Brain microvascular endothelial cell (primary cell): ENCODE data around the gene RCOR2.
A peak's percentile ranks its signal among the peaks of the same experiment; 100 is the strongest.
"Not testable (repeated sequence)": the region's sequence is repeated elsewhere in the genome, so short reads cannot be mapped to it uniquely, and the experiment has no call there.

Experiments used
- DNase-seq: peaks from one replicate; pipeline ENCODE4 v3.0.0-alpha.2; 2020
- H3K27ac ChIP-seq: fragments of 250-450 bp; sonication (Bioruptor Pico); 2 replicates; pipeline ENCODE4 v1.5.1; 2020; ENCODE audit warnings: mild to moderate bottlenecking, moderate library complexity
- H3K27me3 ChIP-seq: fragments of 250-450 bp; sonication (Bioruptor Pico); replicated peaks from 2 replicates; pipeline ENCODE4 v1.5.1; 2020; ENCODE audit warnings: mild to moderate bottlenecking
- H3K36me3 ChIP-seq: fragments of 250-450 bp; sonication (Bioruptor Pico); replicated peaks from 2 replicates; pipeline ENCODE4 v1.5.1; 2020; ENCODE audit warnings: mild to moderate bottlenecking
- H3K4me3 ChIP-seq: 2 replicates; pipeline ENCODE4 v1.5.1; 2011; ENCODE audit warnings: low read depth, mild to moderate bottlenecking, control low read depth, low read length, moderate library complexity
- CTCF ChIP-seq: IDR thresholded peaks from 2 replicates; pipeline ENCODE4 v1.5.1; 2011; ENCODE audit warnings: low read depth, mild to moderate bottlenecking, moderate library complexity, low read length, control low read depth, inconsistent platforms; ENCODE audit errors: missing control alignments
- in situ Hi-C: cut with HindIII; loops from 2 replicates; pipeline ENCODE4 v1.10.0; 2017; ENCODE audit warnings: low sequenced_read_pairs, low pct_ligation_motif_present

The RCOR2 gene

GRCh38 chr11:63866211-63866610, 50.8 kb downstream of the RCOR2 start:
- DNase-seq: peak; percentile 20
- H3K27ac ChIP-seq: no peak overlapping the region
- H3K36me3 ChIP-seq: no peaks in the 10 kb centered on the region
- H3K4me3 ChIP-seq: no peak overlapping the region
- no peak for TF ChIP-seq CTCF
- in situ Hi-C loops: no loop called here
- H3K27me3 ChIP-seq: no peaks in the 10 kb centered on the region

GRCh38 chr11:63863620-63864019, 53.3 kb downstream of the RCOR2 start:
- H3K4me3 ChIP-seq, in situ Hi-C loops, H3K27ac ChIP-seq, H3K36me3 ChIP-seq, H3K27me3 ChIP-seq, DNase-seq: not testable (repeated sequence)

GRCh38 chr11:63862923-63863322, 54.0 kb downstream of the RCOR2 start:
- no peaks in the 10 kb centered on the region for H3K36me3 ChIP-seq
- TF ChIP-seq CTCF: no peak
- peak; percentile 7 for DNase-seq
- in situ Hi-C loops: no loop called here
- H3K27ac ChIP-seq: no peak overlapping the region
- no peak overlapping the region for H3K4me3 ChIP-seq
- no peaks in the 10 kb centered on the region for H3K27me3 ChIP-seq
